NCI-H1930 (cell line): ENCODE data around the gene XNDC1N.

Experiments
- DNase-seq, 2 experiments: peaks; one replicate each; lab custom pipeline; 2025; lab: John Stamatoyannopoulos, UW

The XNDC1N gene, protein sequence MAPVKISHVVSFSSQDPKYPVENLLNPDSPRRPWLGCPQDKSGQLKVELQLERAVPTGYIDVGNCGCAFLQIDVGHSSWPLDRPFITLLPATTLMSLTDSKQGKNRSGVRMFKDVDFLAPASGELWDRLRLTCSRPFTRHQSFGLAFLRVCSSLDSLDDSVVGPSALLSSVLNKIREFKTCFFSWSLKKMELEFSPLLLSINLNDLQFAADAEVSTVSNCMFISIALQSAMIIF

GRCh38 chr11:71927820-71928736, at the start of gene XNDC1N:
XNDC1N (minus strand) TSS chr11:71928594; CDS start chr11:71923353, 5,241 bp downstream.
- DNase-seq: peak; percentile 86

DNA sequence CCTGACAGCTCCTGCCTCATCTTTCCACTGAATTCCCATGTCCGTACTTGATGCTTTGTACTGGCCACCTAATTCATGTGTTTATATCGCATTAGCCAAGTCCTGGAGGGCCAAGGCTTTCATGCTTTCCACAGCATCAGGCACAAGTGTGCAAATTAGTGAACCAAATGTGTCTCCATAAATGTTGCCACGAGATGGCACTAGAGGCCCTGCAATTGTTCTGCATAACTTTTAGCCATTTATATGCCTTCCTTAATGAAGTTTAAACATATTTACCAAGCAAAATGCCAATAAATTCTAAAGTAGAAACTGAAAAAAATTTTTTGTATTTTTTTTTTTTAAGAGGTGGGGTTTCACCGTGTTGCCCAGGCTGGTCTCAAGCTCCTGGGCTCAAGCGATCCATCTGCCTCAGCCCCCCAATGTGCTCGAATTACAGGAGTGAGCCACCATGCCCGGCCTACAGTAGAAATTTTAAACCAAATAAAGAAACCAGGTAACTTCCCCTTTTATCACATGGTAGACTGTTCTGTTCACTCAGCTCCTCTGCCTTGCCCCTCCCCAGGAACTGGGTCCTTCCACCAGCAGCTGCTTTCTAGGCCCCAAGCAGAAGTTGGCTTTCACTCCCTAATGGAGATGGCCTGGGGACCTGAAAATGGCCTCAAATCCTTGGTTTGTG, 49.5 kb upstream of the XNDC1N start:
- DNase-seq: no peak

GRCh38 chr11:71977090-71977489, 48.7 kb upstream of the XNDC1N start:
- no peak for DNase-seq

DNA sequence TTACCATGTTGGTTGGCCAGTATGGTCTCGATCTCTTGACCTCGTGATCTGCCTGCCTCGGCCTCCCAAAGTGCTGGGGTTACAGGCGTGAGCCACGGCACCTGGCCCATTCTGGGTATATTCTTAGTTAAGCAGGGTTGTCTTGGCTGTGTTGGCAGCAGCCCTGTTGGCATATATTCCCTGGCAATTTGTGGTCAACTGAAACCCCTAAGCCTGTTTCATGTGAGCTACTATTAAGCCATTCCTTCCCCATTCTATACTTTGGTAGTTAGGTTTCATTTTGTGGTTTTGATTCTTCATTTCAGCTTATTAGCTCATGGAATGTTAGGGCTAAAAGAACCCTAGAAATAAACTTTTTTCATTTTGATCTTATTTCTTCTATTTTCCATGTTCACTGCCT, 48.2 kb upstream of the XNDC1N start:
- no peak for DNase-seq

GRCh38 chr11:71971680-71972079, 43.3 kb upstream of the XNDC1N start:
- DNase-seq: no peak

DNA sequence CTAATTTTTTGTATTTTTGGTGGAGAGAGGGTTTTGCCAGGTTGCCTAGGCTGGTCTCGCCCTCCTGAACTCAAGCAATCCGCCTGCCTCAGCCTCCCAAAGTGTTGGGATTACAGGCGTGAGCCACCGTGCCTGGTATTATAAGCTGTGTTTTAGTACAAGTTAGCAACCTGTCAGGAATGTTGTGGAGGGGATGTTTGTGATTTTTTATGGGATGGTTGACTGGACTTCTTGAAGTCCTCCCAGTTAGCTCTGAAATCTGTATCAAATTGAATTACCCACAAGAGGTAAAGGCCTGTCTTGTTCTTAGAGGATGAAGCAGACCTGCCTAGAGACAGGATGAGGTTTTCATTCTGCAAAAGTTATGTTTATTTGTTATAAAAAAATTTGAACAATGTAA, 36.2 kb upstream of the XNDC1N start:
- no peak for DNase-seq

GRCh38 chr11:71963468-71963867, 35.1 kb upstream of the XNDC1N start:
- DNase-seq: no peak

DNA sequence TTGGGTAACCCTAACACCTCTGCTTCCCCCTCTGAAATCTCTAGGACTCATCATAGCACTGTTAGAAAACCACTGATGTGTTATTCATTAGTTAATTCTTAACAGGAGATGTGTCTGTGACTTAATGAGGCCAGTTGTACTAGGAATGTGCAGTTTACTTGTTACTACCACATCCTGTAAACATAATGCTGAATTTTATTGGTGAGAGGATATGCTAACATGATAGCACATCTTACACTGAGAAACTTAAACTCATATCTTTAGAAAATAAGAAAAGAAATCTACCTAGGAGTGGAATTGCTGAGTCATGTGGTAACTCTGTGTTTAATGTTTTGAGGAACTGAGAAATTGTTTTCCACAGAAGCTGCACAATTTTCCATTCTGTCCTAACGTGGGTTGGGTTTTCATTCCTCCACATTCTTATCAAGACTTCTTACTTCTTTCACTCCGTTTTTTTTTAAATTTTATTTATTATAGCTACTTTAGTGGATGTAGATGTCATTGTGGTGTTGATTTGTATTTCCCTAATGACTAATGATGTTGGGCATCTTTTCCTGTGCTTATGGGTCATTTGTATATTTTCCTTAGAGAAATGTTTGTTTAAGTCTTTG, 34.1 kb upstream of the XNDC1N start:
- DNase-seq: no peak

- no peak for DNase-seq
These were observed 27.6 kb upstream of the XNDC1N start for GRCh38 chr11:71955898-71956456.

- no peak for DNase-seq
These were observed 23.4 kb upstream of the XNDC1N start for GRCh38 chr11:71951741-71952310.

DNA sequence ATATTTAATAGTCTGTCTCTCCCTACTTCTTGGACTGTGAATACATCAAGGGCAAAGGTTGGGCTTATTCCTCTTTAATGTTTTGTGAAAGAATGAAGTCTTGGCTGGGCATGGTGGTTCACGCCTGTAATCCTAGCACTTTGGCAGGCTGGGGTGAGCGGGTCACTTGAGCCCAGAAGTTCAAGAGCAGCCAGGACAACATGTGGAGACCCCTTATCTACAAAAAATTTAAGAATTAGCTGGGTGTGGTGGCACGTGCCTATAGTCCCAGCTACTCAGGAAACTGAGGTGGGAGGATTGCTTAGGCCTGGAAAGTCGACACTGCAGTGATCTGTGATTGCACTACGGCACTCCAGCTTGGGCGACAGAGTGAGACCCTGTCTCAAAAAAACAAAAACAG, 20.6 kb upstream of the XNDC1N start:
- no peak for DNase-seq

- no peak for DNase-seq
These were observed 20.1 kb upstream of the XNDC1N start for GRCh38 chr11:71948314-71949027.

GRCh38 chr11:71947498-71947897, 19.1 kb upstream of the XNDC1N start:
- DNase-seq: no peak

- DNase-seq: no peak
These were observed 17.8 kb upstream of the XNDC1N start for GRCh38 chr11:71946144-71946571.

- no peak for DNase-seq
These were observed 12.3 kb upstream of the XNDC1N start for GRCh38 chr11:71940561-71941219.

DNA sequence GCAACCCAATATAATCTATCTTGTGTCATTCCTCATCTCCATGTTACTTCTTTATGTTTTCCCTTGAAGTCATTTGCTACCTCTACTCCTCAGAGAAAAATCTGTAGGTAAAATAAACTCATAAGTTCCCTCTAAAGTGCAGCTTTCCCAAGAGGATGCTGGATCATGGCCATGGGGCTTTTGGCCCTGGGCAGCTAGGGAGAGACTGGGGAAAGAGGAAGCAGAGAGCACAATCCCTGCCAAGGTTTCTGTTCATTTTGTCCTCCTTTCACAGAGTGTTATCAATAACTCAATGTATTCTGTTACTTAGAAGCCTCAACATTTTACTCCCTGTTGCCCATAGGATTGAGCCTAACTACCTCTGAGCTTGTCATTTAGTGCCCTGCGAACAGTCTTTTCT, 9.4 kb upstream of the XNDC1N start:
- DNase-seq: no peak

DNA sequence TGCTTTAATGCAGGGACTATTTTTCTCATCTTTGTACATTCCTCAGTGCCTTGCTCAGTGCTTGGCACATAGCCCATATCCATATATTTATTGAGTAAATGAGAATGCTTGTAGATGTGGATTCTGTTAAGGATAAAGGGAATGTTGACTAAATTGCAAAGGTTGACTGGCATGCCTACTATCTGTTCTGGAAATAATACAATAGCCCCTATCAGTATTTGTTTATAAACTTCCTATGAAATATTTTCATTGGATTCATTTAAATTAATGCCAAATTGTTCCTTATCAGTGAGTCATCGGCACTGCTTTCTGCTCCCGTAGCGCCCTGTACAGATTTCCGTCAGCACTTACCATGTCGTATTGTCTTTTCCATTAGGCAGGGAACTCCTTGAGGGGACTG, 8.4 kb upstream of the XNDC1N start:
- no peak for DNase-seq

- DNase-seq: no peak
These were observed 7.0 kb upstream of the XNDC1N start for GRCh38 chr11:71935338-71935925.

GRCh38 chr11:71934213-71934612, 5.8 kb upstream of the XNDC1N start:
- DNase-seq: no peak
